GM12873 (cell line): ENCODE measurements around the gene SFXN4.

ENCODE experiments used
- CTCF ChIP-seq: IDR thresholded peaks from 2 replicates; pipeline ENCODE4 v1.5.1; 2012; ENCODE audit warnings: low read depth, mild to moderate bottlenecking, moderate library complexity, low read length, control low read depth; ENCODE audit not compliant: insufficient read depth; ENCODE audit errors: missing control alignments

Gene SFXN4

DNA sequence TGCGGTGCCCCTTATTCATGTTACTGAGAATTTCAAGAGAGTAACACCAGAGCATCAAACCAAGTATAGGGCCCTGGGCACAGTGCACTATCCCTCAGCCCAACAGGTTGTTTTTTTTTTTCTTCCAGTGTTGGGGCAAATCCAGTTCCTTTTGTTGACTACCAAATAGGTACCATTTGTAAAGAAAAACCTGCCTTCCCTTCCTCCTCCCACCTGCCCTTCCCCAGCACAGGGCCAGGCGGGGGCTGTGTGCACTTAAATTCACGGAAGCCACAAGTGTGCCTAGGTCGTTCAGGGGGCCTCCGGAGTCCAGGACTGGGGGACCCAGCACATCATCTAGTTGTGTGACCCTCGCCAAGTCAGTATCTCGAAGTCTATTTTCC lies 595 bp upstream of the SFXN4 start:
- no peak for TF ChIP-seq CTCF

- TF ChIP-seq CTCF: no peak
These were observed 2.9 kb downstream of the SFXN4 start for GRCh38 chr10:119162452-119163092.

DNA sequence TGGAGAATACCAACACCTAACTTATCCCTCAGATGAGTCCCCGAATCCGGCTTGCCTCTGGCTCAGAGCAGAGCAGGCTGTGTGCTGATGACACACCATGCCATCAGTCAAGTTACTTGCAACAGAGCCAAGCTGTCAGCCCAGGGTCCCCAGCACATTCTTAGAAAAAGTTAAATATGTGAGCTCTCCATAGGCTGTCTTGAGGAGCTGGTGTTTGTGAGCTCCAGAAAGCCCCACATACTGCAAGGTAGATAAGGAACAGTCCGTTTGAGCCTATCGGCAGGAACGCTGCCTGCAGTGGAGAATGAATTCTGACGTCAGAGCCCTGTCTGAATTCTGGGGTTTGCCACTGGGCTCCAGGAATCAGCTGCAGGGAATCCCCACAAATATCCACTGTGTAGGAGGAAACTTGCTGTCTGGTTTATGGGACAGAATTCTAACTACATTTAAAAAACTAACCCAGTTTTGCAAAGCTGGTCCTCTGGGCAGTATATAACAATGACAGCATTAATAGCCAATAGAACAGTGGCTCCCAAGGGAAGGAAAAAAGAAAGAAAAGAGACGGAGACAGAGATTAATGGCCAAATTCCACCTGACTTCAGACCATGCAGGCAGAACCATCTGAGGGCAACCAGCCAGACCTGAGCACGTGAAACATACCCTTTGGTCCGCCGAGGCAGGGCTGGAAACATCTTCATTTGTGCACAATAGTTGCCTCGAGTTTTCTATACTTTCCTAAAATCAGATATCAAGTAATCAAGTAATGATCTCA lies 3.6 kb downstream of the SFXN4 start:
- no peak for TF ChIP-seq CTCF

- TF ChIP-seq CTCF: no peak
These were observed 6.2 kb downstream of the SFXN4 start for GRCh38 chr10:119159332-119159731.

DNA sequence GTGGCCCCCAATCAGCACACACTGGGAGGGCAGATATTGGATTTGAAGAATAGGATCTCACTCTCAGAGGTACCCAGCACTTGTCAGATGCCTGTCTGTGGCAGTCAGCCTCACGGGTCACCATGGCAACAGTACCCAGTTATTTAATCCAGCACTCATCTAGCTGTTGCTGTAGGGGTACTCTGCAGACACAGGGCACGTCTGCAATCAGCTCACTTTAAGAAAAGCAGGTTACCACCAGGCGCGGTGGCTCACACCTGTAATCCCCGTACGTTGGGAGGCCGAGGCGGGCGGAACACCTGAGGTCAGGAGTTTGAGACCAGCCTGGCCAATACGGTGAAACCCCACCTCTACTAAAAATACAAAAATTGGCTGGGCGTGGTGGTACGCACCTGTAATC lies 11.9 kb downstream of the SFXN4 start:
- no peak for TF ChIP-seq CTCF

- TF ChIP-seq CTCF: no peak
These were observed 12.5 kb downstream of the SFXN4 start for GRCh38 chr10:119153041-119153440.

DNA sequence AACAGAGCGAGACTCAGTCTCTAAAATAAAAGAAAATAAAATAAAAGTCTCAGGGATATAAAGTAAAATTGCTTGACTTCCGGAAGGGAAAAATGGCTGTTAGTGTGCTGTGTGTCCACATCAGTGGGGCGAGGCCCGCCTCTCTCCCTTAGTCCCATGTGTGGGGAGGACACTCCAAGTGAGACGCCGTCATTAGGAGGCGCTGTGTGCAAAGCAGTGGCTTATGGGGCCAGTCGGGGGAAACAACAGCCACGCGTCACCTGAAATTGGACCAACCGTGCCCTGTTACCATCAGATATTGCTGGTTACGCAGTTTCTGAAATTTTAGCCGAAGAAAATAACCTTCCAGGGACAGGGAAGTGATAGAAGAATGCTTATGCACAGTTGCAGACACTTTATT lies 15.8 kb downstream of the SFXN4 start:
- TF ChIP-seq CTCF: no peak
